GM23248 (cell line): ENCODE results near the gene FAM110A.

Source experiments
- EZH2 ChIP-seq: fragments of 200-600 bp; sonication (generic); IDR thresholded peaks from 2 replicates; pipeline ENCODE4 v1.6.1; 2018; ENCODE audit warnings: antibody characterized with exemption, mild to moderate bottlenecking; ENCODE audit not compliant: insufficient read depth, poor library complexity, severe bottlenecking
- EZH2phosphoT487 ChIP-seq: fragments of 200-600 bp; sonication (generic); IDR thresholded peaks from 2 replicates; pipeline ENCODE4 v1.6.1; 2018; ENCODE audit warnings: antibody characterized with exemption, moderate library complexity, mild to moderate bottlenecking, low read depth; ENCODE audit not compliant: insufficient read depth

DNA sequence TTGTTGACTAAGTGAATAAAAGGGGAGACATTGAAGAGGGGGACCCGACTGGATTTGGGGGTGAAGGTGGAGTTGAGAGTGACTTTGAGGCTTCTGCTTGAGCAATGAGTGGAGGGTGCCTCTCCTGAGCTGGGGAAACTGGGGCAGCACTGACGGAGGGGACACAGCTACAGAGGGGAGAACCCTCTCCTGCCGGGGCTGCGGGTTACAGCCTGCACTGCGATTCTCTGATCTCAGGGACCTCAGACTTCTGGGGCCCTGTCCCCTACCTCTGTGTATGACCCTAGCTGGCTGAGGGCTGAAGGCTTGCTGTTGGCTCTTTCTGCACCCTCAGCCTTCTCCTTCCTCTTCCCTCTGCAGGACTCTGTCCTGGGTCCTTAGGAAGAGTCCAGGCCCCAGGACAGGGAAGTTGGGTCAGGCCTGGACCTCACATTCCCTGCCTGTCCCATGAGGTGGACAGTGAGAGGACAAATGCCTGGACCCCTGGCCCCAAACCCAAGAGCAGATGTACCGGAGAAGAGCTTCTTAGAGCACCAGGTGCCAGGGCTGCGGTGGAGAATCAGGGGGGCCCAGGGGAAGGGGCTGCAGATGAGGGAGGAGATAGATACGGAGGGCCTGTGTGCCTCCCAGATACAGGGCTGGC is 13.7 kb upstream of the FAM110A start:
- no peak for TF ChIP-seq EZH2phosphoT487
- TF ChIP-seq EZH2, result no peak
